ENCODE results near the gene SOST.

GRCh38 chr17:43733956-43734355 is 24.6 kb downstream of the SOST start:
- no peak for TF ChIP-seq EZH2 (IDR thresholded peaks at IDR 0.05; ENCODE audit: low read length, missing control alignments)
- TF ChIP-seq, protein P1, sequence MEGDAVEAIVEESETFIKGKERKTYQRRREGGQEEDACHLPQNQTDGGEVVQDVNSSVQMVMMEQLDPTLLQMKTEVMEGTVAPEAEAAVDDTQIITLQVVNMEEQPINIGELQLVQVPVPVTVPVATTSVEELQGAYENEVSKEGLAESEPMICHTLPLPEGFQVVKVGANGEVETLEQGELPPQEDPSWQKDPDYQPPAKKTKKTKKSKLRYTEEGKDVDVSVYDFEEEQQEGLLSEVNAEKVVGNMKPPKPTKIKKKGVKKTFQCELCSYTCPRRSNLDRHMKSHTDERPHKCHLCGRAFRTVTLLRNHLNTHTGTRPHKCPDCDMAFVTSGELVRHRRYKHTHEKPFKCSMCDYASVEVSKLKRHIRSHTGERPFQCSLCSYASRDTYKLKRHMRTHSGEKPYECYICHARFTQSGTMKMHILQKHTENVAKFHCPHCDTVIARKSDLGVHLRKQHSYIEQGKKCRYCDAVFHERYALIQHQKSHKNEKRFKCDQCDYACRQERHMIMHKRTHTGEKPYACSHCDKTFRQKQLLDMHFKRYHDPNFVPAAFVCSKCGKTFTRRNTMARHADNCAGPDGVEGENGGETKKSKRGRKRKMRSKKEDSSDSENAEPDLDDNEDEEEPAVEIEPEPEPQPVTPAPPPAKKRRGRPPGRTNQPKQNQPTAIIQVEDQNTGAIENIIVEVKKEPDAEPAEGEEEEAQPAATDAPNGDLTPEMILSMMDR (conservative IDR thresholded peaks at IDR 0.05 in 1 of 2, IDR thresholded peaks at IDR 0.05 in 1 of 2; ENCODE audit: low read depth in 1 of 2, low read length in 2 of 2) = no peak

Data from fibroblast of lung (primary cell).